Endothelial cell of umbilical vein (primary cell): ENCODE measurements around the gene GLP2R.

Source experiments
- EZH2 ChIP-seq: IDR thresholded peaks from 2 replicates; pipeline ENCODE4 v1.6.1; 2012; ENCODE audit warnings: borderline replicate concordance, low read depth, mild to moderate bottlenecking, moderate library complexity, low read length, inconsistent platforms; ENCODE audit not compliant: severe bottlenecking
- GATA2 ChIP-seq: IDR thresholded peaks from 2 replicates; pipeline ENCODE4 v1.7.0; 2011; ENCODE audit warnings: low read depth, mild to moderate bottlenecking, moderate library complexity, mixed read lengths, low read length; ENCODE audit not compliant: insufficient read length, insufficient read depth
- MAX ChIP-seq: IDR thresholded peaks from 2 replicates; pipeline ENCODE4 v1.6.1; 2011; ENCODE audit not compliant: insufficient read depth, insufficient read length
- POLR2A ChIP-seq: IDR thresholded peaks from 2 replicates; pipeline ENCODE4 v1.6.1; 2012; ENCODE audit warnings: low read depth, mild to moderate bottlenecking, control low read depth, low read length
- POLR2AphosphoS5 ChIP-seq: IDR thresholded peaks from 2 replicates; pipeline ENCODE4 v1.6.1; 2012; ENCODE audit warnings: low read depth, mild to moderate bottlenecking, control low read depth, low read length, moderate library complexity; ENCODE audit not compliant: insufficient read depth
- TF ChIP-seq, protein P1 (sequence below), 2 donors: IDR thresholded peaks; 1 replicate in 1 of 2; 2 replicates in 1 of 2; pipeline ENCODE4 v1.5.1; 2011; ENCODE audit warnings: low read length in 2 of 2, mild to moderate bottlenecking in 2 of 2, moderate library complexity in 2 of 2, control low read depth in 1 of 2, inconsistent platforms in 1 of 2, low read depth in 1 of 2; ENCODE audit not compliant: insufficient read depth in 1 of 2; ENCODE audit errors: extremely low read depth in 1 of 2

GRCh38 chr17:9918804-9919352, 93.2 kb downstream of the GLP2R start:
- no peak for TF ChIP-seq MAX
- TF ChIP-seq, protein P1, sequence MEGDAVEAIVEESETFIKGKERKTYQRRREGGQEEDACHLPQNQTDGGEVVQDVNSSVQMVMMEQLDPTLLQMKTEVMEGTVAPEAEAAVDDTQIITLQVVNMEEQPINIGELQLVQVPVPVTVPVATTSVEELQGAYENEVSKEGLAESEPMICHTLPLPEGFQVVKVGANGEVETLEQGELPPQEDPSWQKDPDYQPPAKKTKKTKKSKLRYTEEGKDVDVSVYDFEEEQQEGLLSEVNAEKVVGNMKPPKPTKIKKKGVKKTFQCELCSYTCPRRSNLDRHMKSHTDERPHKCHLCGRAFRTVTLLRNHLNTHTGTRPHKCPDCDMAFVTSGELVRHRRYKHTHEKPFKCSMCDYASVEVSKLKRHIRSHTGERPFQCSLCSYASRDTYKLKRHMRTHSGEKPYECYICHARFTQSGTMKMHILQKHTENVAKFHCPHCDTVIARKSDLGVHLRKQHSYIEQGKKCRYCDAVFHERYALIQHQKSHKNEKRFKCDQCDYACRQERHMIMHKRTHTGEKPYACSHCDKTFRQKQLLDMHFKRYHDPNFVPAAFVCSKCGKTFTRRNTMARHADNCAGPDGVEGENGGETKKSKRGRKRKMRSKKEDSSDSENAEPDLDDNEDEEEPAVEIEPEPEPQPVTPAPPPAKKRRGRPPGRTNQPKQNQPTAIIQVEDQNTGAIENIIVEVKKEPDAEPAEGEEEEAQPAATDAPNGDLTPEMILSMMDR (IDR thresholded peaks at IDR 0.05; ENCODE audit: extremely low read depth in 1 of 2, insufficient read depth in 1 of 2, low read depth in 1 of 2, low read length in 2 of 2), result no peak
- no peak for TF ChIP-seq POLR2A
- TF ChIP-seq POLR2AphosphoS5, result no peak
- no peak for TF ChIP-seq EZH2
- no peak for TF ChIP-seq GATA2
